ENCODE data around the gene HECA. TPM values are rescaled to one million over a fixed set of nuclear protein-coding genes. Genes with fewer than 3 reads are reported as not detected.
A peak's percentile ranks its signal among the peaks of the same experiment; 100 is the strongest.

HECA gene
- polyA plus RNA-seq, 3 donors = 2.1 to 28.7 (median 3.3) TPM

GRCh38 chr6:139131736-139132280 is 3.1 kb upstream of the HECA start:
- Mint-ChIP-seq H3K27me3 (ENCODE audit: low read depth in 3 of 3) (peaks cover 0 to 8% (median 0%) of the 10 kb centered on the region in 3 donors), H3K36me3 (peaks cover 2 to 4% of the 10 kb centered on the region in 2 donors), H3K4me1 (peaks cover 48% of the 10 kb centered on the region), H3K27ac (peak overlapping the region; percentile 71 to 91 (median 85)), H3K9me3 (peaks cover 0 to 7% (median 3%) of the 10 kb centered on the region in 7 donors), H3K4me3 (peak overlapping the region in 1 of 2 donors; percentile 20)
- Histone ChIP-seq H3K9me3 (replicated peaks in 1 of 2; ENCODE audit: control insufficient read depth in 1 of 2, insufficient read depth in 1 of 2, low read length in 2 of 2) (no peaks in the 10 kb centered on the region), H3K4me1 (ENCODE audit: control insufficient read depth in 1 of 2, insufficient read depth in 2 of 2, low read length in 2 of 2) (peaks cover 41 to 59% of the 10 kb centered on the region in 2 donors), H2AFZ (ENCODE audit: insufficient read depth, low read depth, low read length, poor library complexity, severe bottlenecking) (no peak overlapping the region), H3K9ac (ENCODE audit: insufficient read depth, low read length, poor library complexity, severe bottlenecking) (no peak overlapping the region), H4K20me1 (ENCODE audit: insufficient read depth, low read length) (peaks cover 7% of the 10 kb centered on the region), H3K36me3 (replicated peaks in 1 of 2; ENCODE audit: control insufficient read depth in 1 of 2, insufficient read depth in 2 of 2, low read length in 2 of 2) (no peaks in the 10 kb centered on the region), H3K4me2 (replicated peaks; ENCODE audit: extremely low read depth, low read length, poor library complexity, severe bottlenecking) (peak overlapping the region; percentile 76), H3K4me3 (replicated peaks in 1 of 3; ENCODE audit: low read depth in 2 of 3, low read length in 3 of 3) (peak overlapping the region in 2 of 3 experiments; percentile 4 to 57), H3K27ac (ENCODE audit: low read depth in 1 of 2, low read length in 2 of 2) (peak overlapping the region in 1 of 2 donors; percentile 58), H3K79me2 (ENCODE audit: insufficient read depth, low read length) (peaks cover 12% of the 10 kb centered on the region), H3K27me3 (ENCODE audit: control insufficient read depth in 2 of 2, insufficient read depth in 2 of 2, low read length in 2 of 2) (no peaks in the 10 kb centered on the region)
- no CpG with 5 or more reads among the region's 6 CpGs for WGBS (ENCODE audit: insufficient coverage)
- TF ChIP-seq CTCF (IDR thresholded peaks at IDR 0.05) = no peak
- peak; percentile 35 to 54 (median 38) for DNase-seq
- intact Hi-C loops (cut with micrococcal nuclease) = loop anchor here (10.0 kb wide), 4 partner anchors 107 to 633 kb away; partner anchors contain the start of genes ABRACL (in 1 of the 2), CCDC28A (in 1 of the 2) and CITED2 (in 1 of the 2)

GRCh38 chr6:139133262-139134063 is 1.4 kb upstream of the HECA start:
- no peak for TF ChIP-seq CTCF (IDR thresholded peaks at IDR 0.05)
- H3K9ac ChIP-seq (ENCODE audit: insufficient read depth, low read length, poor library complexity, severe bottlenecking) = no peak overlapping the region
- peaks cover 23% of the 10 kb centered on the region for H4K20me1 ChIP-seq (ENCODE audit: insufficient read depth, low read length)
- Mint-ChIP-seq H3K4me3 (no peak overlapping the region), H3K4me1 (peaks cover 57% of the 10 kb centered on the region), H3K27ac (peak overlapping the region; percentile 73 to 97 (median 94)), H3K27me3 (ENCODE audit: low read depth in 3 of 3) (peaks cover 0 to 6% (median 0%) of the 10 kb centered on the region in 3 donors), H3K36me3 (peaks cover 14 to 15% of the 10 kb centered on the region in 2 donors), H3K9me3 (peaks cover 2 to 12% (median 5%) of the 10 kb centered on the region in 7 donors)
- no CpG with 5 or more reads among the region's 11 CpGs for WGBS (ENCODE audit: insufficient coverage)
- H3K4me2 ChIP-seq (replicated peaks; ENCODE audit: extremely low read depth, low read length, poor library complexity, severe bottlenecking) = peak overlapping the region; percentile 3
- H3K4me1 ChIP-seq (ENCODE audit: control insufficient read depth in 1 of 2, insufficient read depth in 2 of 2, low read length in 2 of 2) = peaks cover 51 to 62% of the 10 kb centered on the region in 2 donors
- no peaks in the 10 kb centered on the region for H3K27me3 ChIP-seq (ENCODE audit: control insufficient read depth in 2 of 2, insufficient read depth in 2 of 2, low read length in 2 of 2)
- H2AFZ ChIP-seq (ENCODE audit: insufficient read depth, low read depth, low read length, poor library complexity, severe bottlenecking) = no peak overlapping the region
- peak overlapping the region in 1 of 2 donors; percentile 96 for H3K27ac ChIP-seq (ENCODE audit: low read depth in 1 of 2, low read length in 2 of 2)
- H3K9me3 ChIP-seq (replicated peaks in 1 of 2; ENCODE audit: control insufficient read depth in 1 of 2, insufficient read depth in 1 of 2, low read length in 2 of 2) = no peaks in the 10 kb centered on the region
- H3K4me3 ChIP-seq (replicated peaks in 1 of 3; ENCODE audit: low read depth in 2 of 3, low read length in 3 of 3) = no peak overlapping the region
- no peaks in the 10 kb centered on the region for H3K36me3 ChIP-seq (replicated peaks in 1 of 2; ENCODE audit: control insufficient read depth in 1 of 2, insufficient read depth in 2 of 2, low read length in 2 of 2)
- no peak for DNase-seq
- intact Hi-C loops (cut with micrococcal nuclease) = loop anchor here (10.0 kb wide), 4 partner anchors 109 to 631 kb away; partner anchors contain the start of genes ABRACL (in 1 of the 2), CCDC28A (in 1 of the 2) and CITED2 (in 1 of the 2)
- peaks cover 29% of the 10 kb centered on the region for H3K79me2 ChIP-seq (ENCODE audit: insufficient read depth, low read length)
